Midbrain (tissue), 1 donor: ENCODE measurements around the gene OPCML.
A peak's percentile ranks its signal among the peaks of the same experiment; 100 is the strongest.

Experiments used
- DNase-seq: peaks from one replicate; lab custom pipeline; 2025; lab: John Stamatoyannopoulos, UW

OPCML gene

DNA sequence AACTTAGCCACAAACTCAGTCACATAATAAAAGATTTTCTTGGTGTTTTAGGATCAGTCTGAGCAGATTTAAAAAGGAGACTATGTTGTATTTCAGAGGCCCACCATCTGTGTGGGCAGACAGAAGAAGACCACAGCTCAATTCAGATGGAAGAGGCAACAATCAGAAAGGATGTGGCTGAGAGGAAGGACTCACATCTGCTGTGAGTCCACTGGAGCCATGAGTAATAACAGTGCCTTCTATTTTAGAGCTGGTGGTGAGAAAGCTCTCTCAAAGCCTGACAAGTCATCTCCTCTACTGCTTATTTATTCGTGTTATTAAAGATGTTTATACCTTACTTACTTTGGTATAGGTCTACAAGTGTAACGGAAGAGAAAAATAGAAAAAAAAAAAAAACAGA, 357.2 kb downstream of the OPCML start:
- no peak for DNase-seq

DNA sequence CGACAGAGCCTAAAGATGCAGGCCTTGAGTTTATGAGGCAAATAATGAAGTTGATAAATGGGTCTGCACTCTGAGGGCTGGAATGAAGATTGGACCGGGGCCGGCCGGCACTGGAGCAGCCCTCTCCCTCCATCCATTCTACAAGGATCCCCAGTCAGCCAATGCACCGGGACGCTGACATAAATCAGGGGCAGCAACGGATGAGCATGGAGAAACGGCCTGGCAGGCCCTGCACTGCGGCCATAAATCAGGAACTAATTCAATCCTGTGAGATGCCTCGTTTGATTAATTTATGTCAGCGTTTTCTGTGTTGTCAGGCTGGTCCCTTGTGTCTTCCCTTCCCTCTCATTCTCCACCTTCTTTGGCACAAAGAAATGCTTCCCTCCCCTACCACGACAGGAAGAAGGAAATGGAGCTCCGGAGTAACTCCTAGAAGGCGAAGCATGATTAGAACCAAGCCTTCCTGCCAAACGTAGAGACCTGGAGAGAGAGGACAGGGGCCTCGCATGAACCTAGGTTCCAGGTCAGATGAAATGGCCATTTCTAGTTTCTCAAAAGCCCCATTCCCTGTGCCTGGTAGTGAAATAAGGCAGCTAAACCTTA, 358.4 kb downstream of the OPCML start:
- no peak for DNase-seq

DNA sequence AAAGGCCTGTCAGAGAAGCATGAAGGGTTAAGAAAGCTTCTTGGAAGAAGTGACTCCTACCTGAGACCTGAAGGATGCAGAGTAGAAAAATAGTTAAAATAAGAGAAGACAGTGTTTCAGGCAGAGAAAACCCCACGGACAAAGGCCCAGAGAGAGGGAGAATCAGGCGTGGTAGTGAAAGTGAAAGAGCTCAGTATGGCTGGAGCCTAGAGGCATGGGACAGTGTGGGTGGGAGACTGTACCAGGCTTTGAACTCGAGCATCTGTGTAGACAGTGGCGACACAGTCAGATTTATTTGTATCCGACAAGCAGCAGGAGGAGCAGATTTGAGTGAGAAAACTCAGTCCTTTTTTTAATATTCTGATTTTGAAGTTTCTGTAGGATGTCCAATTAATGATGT, 360.0 kb downstream of the OPCML start:
- DNase-seq = no peak

DNA sequence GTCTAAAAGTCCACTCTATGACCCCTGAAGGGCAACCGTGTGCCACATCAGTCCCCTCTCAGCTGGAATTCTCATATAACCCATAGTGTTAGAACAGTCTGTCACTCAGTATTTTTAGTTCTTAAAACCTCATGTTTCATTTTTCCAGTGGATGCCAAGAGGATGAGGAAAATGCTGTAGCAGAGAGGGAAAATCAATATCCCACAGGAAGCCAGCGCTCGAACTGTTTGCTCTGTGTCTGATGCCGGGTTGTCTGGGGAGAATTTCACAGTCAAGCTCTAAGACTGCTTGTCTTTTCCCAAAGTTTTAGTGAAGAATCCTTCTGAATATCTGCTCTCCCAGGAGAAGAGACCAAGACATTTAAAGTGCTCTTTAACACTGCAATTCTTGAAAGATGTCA, 360.9 kb downstream of the OPCML start:
- DNase-seq = no peak

DNA sequence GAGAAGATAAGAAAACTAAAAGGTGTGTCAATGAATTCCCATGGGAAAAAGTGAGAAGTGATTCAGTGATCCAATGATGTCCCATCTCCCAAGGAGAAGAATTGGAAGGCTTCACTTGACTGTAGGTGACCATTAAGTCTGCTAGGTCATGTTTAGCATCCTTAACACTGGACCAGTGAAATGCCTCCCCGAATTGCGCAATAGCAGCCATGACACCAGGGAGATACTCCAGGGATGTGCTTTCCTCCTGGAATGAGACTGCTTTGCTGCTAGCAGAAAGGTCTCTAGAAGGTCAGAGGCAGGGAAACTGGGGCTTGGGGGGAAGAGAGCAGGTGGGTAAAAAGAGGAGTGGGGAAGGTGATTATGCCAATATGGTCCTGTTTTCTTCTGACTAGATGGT, 364.3 kb downstream of the OPCML start:
- no peak for DNase-seq

DNA sequence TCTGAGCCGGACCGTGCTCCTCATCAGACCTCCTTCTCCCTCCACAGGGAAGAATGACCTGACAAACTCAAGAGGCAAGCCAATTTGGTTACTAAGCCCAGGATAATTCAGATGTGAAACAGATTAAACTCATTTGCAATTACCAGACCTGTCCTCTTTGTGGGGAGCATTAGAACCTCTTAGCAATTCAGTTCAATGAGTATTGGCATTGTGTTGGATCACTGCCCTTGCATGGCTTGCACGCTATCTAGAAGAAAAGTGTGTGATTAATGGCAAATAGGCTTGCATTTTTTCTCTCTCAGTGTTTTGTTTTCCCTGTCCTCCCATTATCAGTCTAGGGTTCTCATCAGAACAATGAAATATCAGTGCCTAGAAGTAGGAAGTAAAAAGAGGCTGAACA, 365.6 kb downstream of the OPCML start:
- no peak for DNase-seq

DNA sequence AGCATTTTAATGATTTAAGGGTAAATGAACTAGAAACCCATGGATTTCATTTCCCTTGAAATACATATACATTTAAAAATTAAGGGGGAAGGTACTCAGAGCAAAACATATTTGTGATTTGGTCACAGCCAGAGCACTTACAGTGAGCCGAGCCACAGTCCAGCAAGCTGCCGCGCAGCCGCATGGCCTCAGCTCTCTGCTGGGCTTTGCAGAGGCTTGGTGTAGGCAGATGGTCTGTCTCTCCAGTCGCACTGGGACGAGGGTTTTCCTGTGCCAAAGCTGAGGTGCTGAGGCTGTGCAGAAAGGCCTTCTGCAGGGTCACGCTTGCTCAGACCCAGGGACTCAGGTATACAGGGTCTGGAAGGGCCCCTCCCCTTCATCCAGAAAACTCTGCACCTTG, 367.3 kb downstream of the OPCML start:
- DNase-seq = no peak

DNA sequence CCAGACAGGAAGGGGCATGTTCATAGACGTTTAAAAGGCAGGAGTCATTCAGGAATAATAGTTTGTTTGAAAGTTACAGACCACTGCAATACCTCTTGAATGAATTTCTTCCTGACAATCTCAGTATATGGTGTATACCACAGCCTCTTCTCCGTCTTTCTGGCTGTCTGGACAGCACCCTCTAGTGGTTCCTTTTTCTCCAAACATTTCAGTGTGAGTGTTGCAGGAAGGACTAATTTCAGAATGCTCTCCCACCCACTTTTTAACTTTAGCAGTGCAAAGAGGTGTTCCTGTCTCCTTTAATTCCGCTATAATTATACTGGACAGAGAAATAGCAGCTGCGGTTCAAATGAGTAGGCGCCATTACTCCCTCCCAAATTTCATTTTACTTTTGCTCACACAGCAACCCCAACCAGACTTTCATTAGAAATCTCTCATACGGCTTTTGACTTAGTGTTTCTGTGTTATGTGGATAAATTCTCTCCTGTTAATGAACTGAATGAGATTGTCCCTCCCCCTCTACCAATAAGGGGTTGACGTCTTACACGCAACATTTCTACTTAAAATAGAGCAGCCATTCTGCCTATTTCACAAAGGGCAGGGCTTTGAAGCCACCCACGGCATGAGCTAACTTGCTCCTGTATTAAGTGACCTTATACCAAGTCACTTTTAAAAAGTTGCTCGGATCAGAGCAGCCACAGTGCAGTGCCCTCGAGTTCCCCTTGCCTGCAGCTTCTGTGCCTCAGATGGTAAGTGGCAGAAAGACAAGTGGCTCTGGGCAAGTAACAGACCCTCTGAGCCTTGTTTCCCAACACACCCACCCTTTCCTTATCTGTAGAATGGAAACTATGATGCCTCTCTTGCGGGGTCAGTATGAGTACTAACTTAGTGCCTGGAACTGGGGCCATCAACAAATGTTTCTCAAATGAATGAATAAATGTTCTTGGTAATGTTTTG, 368.6 kb downstream of the OPCML start:
- peak; percentile 54 for DNase-seq

DNA sequence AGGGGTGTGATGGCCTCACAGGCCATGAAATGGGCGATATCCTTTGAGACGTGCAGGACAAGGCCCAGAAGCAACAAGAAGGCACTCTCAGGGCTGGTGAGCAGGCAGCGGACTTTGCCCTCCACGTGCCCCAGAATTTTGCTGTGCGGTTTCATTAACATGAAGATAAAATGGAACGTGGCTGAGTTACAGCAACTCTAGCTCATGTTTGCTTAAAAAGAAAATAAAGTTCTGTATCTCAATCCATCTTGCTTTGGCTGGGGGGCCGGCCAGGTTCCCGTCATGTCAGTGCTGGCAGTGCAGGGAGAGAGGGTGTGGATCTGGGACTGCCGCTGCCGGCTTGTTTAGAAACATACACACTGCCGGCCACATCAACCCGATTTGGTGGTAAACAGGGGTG, 370.1 kb downstream of the OPCML start:
- no peak for DNase-seq

DNA sequence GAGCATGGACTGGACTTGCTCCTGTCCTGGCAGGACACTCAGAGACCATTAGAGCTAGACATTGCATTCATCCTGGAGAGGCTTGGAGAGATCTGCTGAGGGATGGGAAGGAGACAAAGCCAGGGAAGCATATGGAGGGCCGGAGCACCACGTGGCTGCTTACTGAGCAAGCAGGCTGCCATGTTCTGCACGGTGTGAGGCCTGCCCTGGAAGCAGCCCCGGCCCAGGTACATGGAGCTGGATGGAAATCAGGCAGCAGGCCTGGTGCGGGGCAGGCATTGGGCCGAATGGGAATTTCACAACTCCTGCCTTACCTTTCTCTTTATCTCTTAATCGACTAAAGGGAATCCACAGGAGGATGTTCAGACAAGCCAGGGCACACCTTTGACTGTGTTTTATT, 371.5 kb downstream of the OPCML start:
- DNase-seq = no peak

DNA sequence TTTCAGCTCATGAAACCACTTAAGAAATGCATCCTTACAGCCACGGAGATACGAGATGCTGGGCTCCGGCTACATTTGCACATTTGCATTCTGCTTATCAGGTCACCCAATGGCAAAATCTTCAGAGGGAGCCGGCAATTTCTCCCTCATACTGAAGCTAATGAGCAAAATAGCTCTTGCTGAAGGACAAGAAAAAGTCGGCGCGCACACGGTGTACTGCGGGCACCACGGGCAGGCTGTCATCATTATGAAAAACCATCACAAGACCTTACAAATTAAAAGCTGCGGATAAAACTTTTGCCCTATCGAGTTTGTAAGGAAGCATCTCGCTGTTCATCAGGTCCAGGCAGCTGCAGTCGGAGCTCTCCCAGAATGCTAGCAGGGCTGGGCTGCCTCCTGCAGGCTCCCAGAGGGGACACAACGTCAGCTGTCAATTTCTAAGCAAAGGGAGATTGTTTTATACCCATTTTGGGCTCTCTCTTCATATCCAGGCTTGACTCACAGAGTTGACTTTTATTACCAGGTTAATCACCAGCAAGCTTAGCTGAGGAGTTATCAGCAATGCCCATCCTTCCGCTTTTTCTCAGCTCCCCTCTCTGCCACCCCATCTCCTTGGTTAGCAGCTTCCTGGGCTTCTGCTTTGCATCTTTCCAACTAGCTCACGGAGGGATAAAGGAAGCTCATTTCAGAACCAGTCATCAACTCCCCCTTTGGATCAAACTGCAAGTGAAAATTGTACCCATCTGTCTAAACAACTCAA, 375.1 kb downstream of the OPCML start:
- peak; percentile 3 for DNase-seq

DNA sequence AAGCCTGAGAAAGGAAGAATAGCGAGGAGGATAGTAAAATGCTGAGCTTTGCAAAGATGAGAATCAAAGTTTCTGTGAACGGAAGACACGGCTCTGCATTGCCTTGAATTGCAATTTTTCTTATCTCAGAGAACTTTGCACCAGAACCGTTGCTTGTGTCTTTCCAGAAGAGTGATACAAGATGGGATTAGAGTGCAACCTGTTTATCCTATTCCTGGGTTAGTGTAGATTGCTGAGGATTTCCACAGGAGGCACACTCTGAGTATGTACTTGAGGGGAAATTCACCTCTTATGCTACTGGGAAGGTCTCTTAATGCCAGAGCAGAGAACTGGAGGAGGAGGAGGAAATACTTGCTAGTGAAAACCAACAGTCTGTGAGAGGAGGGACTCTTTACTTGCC, 377.5 kb downstream of the OPCML start:
- DNase-seq = no peak

DNA sequence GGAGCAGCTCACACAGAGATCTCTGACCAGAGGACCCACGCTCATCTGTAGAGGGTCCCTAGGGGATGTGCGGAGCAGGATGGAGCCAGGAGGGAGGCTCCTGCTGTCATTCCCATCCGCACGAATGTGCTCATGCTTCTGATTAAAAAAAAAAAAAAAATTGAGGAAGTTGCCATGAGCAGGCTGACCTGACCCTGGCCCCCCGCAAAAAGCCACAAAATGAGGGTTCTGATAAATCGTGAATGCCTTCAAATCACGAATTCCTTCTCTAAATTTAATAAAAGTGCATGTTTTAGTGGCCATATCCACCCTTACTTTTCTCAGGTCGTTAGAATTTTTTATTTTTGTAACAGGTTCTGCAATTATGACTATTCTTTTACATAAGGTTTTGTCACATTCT, 378.2 kb downstream of the OPCML start:
- no peak for DNase-seq

DNA sequence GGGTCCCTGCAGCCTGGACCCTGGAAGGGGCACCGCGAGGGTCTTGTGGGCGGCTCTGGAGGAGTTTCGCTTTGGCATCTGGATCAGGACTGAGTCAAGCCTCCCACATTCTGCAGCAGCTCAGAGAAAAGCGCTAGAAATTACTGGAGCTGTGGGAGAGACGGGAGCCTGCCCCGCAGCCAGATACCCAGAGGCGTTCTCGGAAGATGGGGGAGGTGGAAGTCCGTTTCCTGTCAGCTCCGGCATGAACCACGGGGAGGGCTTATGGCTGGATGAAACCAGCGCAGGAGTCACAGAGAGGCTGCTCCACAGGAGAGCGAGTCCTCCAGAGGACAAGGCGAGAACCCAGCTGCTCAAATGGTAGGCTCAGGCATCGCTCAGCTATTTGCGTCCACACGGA, 379.3 kb downstream of the OPCML start:
- no peak for DNase-seq

DNA sequence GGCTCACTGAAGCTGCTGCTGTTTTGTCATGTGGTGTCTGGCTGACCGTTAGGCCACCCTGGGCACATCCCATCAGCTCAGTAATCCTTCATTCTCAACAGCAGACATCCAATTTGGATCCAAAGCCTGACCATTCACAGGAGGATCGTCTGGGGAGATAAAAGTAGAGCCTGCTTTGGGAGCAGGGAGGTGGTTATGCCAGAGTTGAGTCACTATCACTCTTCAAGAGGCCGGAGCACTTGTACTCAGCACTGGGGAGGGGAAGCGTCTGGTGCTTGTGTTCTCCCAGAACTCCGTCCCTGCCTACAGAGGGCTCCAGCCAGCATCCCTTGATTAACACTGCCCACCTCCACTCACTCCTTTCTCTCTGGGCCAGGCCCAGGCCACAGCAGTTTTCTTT, 382.6 kb downstream of the OPCML start:
- DNase-seq = no peak

DNA sequence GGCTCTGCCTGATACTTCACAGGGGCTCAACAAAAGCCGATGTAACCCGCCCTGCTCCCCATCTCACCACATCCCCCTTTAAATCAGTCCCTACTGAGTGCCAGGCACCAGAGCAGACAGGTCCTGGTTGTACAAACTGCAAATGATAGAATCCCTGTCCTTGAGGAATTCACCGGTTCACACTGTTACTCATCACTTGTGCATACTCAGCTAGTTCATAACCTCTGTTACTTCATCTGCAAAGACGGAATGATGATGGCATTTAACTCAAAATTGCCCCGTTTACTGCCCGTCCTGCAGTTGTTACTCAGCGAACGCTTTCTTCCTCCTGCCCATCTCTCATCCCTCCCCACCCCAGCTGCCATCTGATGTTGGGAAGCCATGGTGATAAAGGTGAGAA, 384.7 kb downstream of the OPCML start:
- DNase-seq = no peak

DNA sequence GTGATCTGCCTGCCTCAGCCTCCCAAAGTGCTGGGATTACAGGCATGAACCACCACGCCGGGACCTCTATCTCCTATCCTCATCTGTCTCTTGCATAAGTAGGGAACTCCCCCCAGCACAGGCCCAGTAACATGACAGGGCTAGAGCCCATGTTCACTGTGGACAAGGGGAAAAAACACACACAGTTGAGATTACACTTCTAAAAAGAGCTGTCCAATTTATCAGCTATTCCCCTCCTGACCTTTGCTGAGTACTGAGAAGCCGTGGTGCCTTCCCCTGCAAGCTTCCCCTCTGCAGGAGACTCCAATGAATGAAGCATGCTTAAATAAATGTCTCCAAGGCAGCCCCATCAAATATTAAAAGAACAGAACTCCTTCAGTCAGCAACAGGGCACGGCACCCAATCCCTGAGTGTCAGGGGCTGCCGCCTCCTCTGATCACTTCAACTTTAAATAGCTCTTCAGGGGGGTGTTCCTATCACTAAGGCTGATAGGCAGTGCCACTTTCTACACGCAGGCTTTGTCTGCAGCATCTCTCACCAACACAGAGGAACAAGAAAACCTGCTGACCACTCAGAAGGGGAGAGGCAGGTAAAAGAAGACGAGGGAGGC, 385.5 kb downstream of the OPCML start:
- DNase-seq = no peak

DNA sequence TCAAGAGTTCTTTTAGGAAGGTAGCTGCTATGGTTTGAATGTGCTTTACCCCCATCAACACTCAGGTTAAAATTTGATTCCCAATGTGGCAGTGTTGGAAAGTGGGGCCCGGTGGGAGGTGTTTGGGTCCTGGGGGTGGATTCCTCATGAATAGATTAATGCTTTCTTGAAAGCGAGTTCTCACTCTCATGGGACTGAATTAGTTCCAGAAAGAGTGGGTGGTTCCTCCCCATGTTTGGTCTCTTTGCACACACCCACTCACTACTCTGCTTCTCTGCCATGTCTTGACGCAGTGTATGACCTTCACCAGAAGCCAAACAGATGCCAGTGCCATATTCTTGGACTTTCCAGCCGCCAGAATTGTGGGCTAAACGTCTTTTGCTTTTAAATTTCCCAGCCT, 394.4 kb downstream of the OPCML start:
- no peak for DNase-seq

DNA sequence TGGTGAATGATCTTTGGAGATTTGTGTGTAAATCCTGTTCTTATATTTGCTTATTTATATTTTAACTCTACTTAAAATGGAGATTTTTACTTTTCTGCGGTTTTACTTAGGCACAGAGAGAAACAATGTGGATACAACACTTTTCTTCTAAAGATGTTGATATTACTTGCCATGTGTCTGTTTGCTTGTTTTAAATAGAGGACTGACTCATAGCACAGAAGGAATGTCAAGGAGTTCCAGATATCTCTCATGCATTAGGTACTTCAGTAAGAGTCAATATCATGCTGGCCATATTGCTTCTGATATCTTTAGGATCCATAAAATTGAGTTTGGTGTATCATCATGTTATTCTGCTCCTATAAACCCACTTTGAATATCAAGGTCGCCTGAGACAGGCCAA, 395.0 kb downstream of the OPCML start:
- DNase-seq = no peak

DNA sequence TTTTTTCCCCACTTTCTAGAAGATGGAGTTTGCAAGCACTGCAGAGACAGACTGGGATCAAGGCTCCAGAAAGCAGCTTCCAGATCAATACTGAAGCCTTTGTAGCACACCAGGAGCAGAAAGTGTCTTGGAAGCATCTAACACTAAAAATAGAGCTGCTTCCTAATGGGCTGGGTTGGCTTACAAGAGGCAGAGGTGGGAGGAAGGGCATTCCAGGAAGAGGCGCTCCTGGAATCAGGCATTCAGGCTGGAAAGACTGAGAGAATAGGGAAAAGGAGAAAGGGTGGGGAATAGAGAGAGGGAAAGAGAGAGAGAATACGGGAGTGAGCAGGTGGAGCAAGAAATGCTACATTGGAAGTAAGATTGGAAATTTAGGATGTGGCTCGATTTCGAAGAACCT, 395.9 kb downstream of the OPCML start:
- no peak for DNase-seq

DNA sequence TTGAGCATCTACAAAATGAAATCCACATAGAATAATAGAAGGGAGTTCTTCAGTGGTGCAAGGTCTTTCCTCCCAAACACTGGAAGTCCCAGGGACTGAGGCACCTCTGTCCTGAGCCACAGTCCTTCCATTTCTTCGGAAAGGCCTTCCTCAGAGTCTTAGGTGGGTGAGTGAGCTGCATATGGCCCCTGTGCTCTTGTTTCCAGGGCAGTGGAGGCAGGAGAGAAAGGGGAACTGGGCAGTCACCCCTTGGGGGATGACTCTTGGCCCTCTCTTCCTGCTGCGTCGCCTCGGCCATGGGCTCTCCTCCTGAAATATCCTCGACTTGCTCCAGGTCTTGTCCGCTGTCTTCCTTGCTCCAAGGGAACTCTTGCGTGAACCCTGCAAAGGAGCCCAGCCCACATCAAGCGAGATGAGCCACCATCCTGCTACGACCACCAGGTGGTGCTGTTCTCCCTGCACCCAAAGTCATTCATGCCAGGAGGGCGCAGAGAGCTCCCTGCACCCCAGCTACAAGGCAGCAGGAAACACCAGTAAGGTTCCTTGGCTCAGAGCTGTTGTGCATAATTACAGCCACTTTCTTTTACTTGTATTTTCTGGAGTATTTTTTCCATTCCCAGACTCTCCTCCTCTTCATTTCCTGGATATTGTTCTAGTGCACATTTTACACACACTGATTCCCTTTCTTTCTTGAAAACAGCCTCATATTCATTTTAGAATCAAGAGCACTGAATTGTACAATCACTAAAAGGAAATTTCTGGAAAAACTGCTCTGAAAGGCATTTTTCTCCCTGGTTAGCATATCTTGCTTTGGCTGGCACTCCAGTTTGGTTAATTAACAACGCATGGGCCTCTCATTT, 397.8 kb downstream of the OPCML start:
- peak; percentile 71 for DNase-seq

DNA sequence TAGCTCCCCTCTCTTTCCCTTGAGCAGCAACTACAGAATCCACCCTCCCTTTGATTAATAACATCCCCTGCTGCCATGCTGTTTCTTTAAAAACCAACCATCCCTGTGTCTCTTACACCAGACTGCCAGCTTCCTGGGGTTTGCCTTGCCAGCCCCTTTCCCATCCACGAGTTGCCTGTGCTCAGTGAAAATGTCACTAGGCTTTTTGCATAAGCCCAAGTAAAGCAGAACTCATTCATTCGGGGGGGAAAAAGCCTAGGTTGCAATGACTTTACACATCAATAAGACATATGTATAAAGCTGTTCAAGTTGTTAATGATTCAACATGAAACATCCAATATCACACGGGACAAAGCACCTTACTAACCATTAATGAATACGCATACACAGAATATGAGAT, 398.7 kb downstream of the OPCML start:
- no peak for DNase-seq
